Activated CD8-positive, alpha-beta T cell treated with anti-CD3 and anti-CD28 coated beads, Interleukin-2, amount 10 ng/mL, durations not matched to agents 7 days and 5 days (primary cell): ENCODE data around the gene SSBP2. TPM values are rescaled to one million over a fixed set of nuclear protein-coding genes. Genes with fewer than 3 reads are reported as not detected.

Experiments
- ATAC-seq: fragments of 150-1000 bp; cut with Tn5 transposase; one replicate; pipeline ENCODE4 v1.10.0; 2021; ENCODE audit warnings: moderate library complexity
- CTCF ChIA-PET: fragments of 350-600 bp; sonication (Branson Sonifier 250); formaldehyde crosslinking; loops from one replicate; lab custom pipeline; 2021; ENCODE audit warnings: antibody characterized with exemption; lab: Charles Lee
- POLR2A ChIA-PET: fragments of 350-600 bp; sonication (Branson Sonifier 250); formaldehyde crosslinking; loops from one replicate; lab custom pipeline; 2021; ENCODE audit warnings: antibody characterized with exemption; lab: Charles Lee
- DNase-seq: peaks from one replicate; pipeline ENCODE4 v3.0.0-alpha.2; 2020
- H3K27ac Mint-ChIP-seq: one replicate; pipeline ENCODE4 v1.8.0; 2021; ENCODE audit warnings: mild to moderate bottlenecking, mixed read lengths
- H3K27me3 Mint-ChIP-seq: one replicate; pipeline ENCODE4 v1.8.0; 2021; ENCODE audit warnings: low read depth, mixed read lengths
- H3K36me3 Mint-ChIP-seq: one replicate; pipeline ENCODE4 v1.8.0; 2021; ENCODE audit warnings: low read depth, mixed read lengths
- H3K4me1 Mint-ChIP-seq: one replicate; pipeline ENCODE4 v1.8.0; 2021; ENCODE audit warnings: low read depth, mixed read lengths
- H3K4me3 Mint-ChIP-seq: one replicate; pipeline ENCODE4 v1.8.0; 2021; ENCODE audit warnings: mild to moderate bottlenecking, mixed read lengths
- H3K9me3 Mint-ChIP-seq: one replicate; pipeline ENCODE4 v1.8.0; 2022; ENCODE audit warnings: mixed read lengths; ENCODE audit not compliant: insufficient read depth
- total RNA-seq, 2 experiments: library from RNA; stranded (reverse); gene quantifications; one replicate each; pipeline ENCODE4 v1.2.3, GENCODE V29; 2021

Gene SSBP2
- total RNA-seq, 2 experiments from 2014 or later = 24.3 to 26.7 TPM

GRCh38 chr5:81754621-81755020 lies 3.7 kb upstream of the SSBP2 start:
- Mint-ChIP-seq H3K4me1 (peaks cover 18% of the 10 kb centered on the region), H3K4me3 (no peak overlapping the region), H3K27me3 (peaks cover 10% of the 10 kb centered on the region), H3K9me3 (no peaks in the 10 kb centered on the region), H3K27ac (no peak overlapping the region), H3K36me3 (peaks cover 1% of the 10 kb centered on the region)
- no peak for DNase-seq
- ChIA-PET POLR2A (no interaction called here), CTCF (interaction anchor here (1.6 to 2.4 kb wide), 3 partner anchors 18 to 103 kb away, joined by 3 to 8 read pairs (median 5); no protein-coding TSS in a partner anchor)
- no peak for ATAC-seq

DNA sequence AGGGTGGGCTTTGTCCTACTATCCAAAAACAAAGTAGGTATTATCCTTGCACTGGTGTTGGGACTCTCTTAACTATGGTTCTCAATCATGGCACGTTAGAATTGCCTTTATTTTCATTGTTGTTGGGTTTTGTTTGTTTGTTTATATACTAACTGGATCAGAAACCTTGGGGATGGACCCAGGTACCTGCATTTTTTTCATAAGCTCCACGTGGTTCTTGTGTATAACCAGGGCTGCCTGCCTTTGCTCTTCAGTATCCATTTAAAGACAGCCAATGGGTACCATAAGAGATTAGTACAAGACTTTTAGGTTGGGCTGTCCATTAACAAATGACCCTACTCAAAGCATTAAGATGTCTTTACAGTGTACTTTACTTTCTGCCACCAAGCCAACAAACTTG lies 2.5 kb upstream of the SSBP2 start:
- peaks cover 20% of the 10 kb centered on the region for H3K27me3 Mint-ChIP-seq
- peaks cover 3% of the 10 kb centered on the region for H3K36me3 Mint-ChIP-seq
- no peak for DNase-seq
- no peaks in the 10 kb centered on the region for H3K9me3 Mint-ChIP-seq
- peaks cover 19% of the 10 kb centered on the region for H3K4me1 Mint-ChIP-seq
- ChIA-PET CTCF (interaction anchor here (1.0 to 2.4 kb wide), 4 partner anchors 9 to 98 kb away, joined by 3 to 8 read pairs (median 4); no protein-coding TSS in a partner anchor), POLR2A (interaction anchor here (0.5 to 0.9 kb wide), 2 partner anchors 98 to 237 kb away, joined by 3 to 5 read pairs; no protein-coding TSS in a partner anchor)
- no peak for ATAC-seq
- no peak overlapping the region for H3K27ac Mint-ChIP-seq
- no peak overlapping the region for H3K4me3 Mint-ChIP-seq

- Mint-ChIP-seq H3K27ac (no peak overlapping the region), H3K36me3 (peaks cover 3% of the 10 kb centered on the region), H3K27me3 (peaks cover 24% of the 10 kb centered on the region), H3K4me3 (peak overlapping the region; percentile 87), H3K9me3 (no peaks in the 10 kb centered on the region), H3K4me1 (peaks cover 22% of the 10 kb centered on the region)
- DNase-seq (no peak), ATAC-seq (no peak)
- CTCF ChIA-PET = interaction anchor here (0.7 to 4.1 kb wide), 4 partner anchors 9 to 246 kb away, joined by 3 to 24 read pairs (median 4); no protein-coding TSS in a partner anchor
- POLR2A ChIA-PET = interaction anchor here (0.6 to 4.0 kb wide), 3 partner anchors 94 to 218 kb away, joined by 3 to 139 read pairs (median 3); no protein-coding TSS in a partner anchor
Measured at GRCh38 chr5:81752644-81752963, 1.7 kb upstream of the SSBP2 start.

GRCh38 chr5:81751836-81752643 lies 1.1 kb upstream of the SSBP2 start:
- Mint-ChIP-seq H3K9me3 (no peaks in the 10 kb centered on the region), H3K27ac (peak overlapping the region; percentile 91), H3K4me1 (peaks cover 22% of the 10 kb centered on the region), H3K4me3 (peak overlapping the region; percentile 87), H3K36me3 (peaks cover 3% of the 10 kb centered on the region), H3K27me3 (peaks cover 24% of the 10 kb centered on the region)
- ChIA-PET CTCF (interaction anchor here (0.7 to 4.1 kb wide), 8 partner anchors 10 to 452 kb away, joined by 3 to 35 read pairs (median 4); no protein-coding TSS in a partner anchor), POLR2A (interaction anchor here (0.6 to 4.0 kb wide), 7 partner anchors 9 to 413 kb away, joined by 3 to 139 read pairs (median 6); no protein-coding TSS in a partner anchor)
- ATAC-seq (no peak), DNase-seq (no peak)

DNA sequence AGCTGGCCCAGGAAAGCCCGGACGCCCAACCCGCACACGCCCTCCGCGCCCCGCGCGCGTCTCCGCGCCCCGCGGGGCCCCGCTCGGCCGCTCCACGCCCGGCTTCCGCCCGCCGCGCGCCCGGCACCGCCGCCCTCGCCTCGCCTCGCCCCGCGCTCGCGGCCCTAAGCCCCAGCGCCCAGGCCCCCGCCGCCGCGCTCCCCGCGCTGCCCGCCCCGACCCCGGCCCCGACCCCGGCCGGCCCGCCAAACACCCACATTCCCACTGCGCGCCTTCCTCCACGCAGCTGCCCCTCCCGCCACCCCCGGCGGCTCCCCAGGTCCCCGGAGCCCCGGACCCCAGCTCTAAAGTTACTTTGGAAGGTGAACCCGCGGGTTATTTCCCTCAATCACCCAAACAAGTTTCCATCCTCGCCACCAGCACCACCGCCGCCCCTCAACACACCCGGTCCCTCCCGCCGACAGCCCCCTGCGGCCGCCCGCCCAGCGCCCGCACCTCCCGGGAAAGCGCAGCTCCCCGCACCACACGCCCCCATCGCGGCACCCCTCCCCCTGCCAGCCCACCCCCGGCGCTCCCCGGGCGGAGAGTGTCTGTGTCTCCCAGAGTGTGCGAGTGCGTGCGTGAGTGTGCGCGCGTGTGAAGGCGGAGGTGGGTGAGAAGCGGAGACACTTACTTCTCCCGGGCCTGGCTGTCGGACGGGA lies 439 bp downstream of the SSBP2 start:
- POLR2A ChIA-PET = interaction anchor here (0.6 to 4.0 kb wide), 16 partner anchors 8 to 528 kb away, joined by 3 to 139 read pairs (median 4); partner anchors contain the start of genes ATG10 and RPS23
- peak overlapping the region; percentile 87 for H3K4me3 Mint-ChIP-seq
- peak overlapping the region; percentile 91 for H3K27ac Mint-ChIP-seq
- H3K36me3 Mint-ChIP-seq = peaks cover 3% of the 10 kb centered on the region
- H3K27me3 Mint-ChIP-seq = peaks cover 24% of the 10 kb centered on the region
- H3K9me3 Mint-ChIP-seq = no peaks in the 10 kb centered on the region
- DNase-seq (peak; percentile 29), ATAC-seq (peak; percentile 22)
- CTCF ChIA-PET = interaction anchor here (0.8 to 4.1 kb wide), 13 partner anchors 8 to 509 kb away, joined by 3 to 35 read pairs (median 4); no protein-coding TSS in a partner anchor
- peaks cover 22% of the 10 kb centered on the region for H3K4me1 Mint-ChIP-seq

DNA sequence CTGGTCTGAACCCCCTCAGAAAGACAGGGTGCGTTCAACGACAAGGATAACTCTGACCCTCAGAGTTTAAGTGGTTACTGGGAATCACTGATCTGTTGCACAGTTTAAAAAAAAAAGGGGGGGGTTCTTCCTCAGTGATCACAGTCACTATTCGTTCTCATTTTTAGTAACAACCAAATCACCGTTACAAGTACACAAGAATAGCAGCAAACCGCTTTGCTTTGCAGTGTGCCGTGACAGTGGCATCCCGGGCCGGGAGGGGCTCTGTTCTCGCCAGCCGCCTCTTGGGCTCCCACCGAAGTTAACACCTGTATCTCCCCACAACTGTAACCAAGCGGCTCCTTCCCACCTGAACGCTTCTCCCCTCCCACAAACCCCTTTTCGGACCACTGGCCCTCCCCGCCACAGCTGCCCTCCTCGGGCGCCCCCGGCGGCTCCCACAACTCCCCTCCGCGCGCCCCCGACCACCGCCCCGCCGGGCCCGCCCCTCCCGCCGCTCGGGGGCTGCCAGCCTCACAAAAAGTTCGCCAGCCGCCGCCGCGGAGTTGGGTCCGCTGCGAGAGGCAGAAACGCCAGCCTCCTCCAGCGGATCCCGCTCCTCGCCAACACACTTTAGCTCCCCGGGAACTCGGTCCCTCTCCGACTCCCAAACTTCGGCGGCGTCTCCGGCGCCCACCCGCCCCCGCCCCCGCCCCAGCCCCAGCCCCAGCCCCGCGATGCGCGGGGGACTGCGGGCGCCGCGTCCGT lies 1.2 kb downstream of the SSBP2 start:
- POLR2A ChIA-PET = interaction anchor here (0.7 to 4.0 kb wide), 7 partner anchors 29 to 364 kb away, joined by 3 to 139 read pairs (median 7); partner anchors contain the start of gene ATG10
- peak overlapping the region; percentile 86 for H3K4me3 Mint-ChIP-seq
- no peak for ATAC-seq
- H3K9me3 Mint-ChIP-seq = no peaks in the 10 kb centered on the region
- DNase-seq = peak; percentile 66
- peaks cover 3% of the 10 kb centered on the region for H3K36me3 Mint-ChIP-seq
- peaks cover 22% of the 10 kb centered on the region for H3K4me1 Mint-ChIP-seq
- CTCF ChIA-PET = interaction anchor here (1.0 to 4.1 kb wide), 8 partner anchors 7 to 325 kb away, joined by 3 to 35 read pairs (median 4); no protein-coding TSS in a partner anchor
- H3K27me3 Mint-ChIP-seq = peaks cover 24% of the 10 kb centered on the region
- peak overlapping the region; percentile 86 for H3K27ac Mint-ChIP-seq

DNA sequence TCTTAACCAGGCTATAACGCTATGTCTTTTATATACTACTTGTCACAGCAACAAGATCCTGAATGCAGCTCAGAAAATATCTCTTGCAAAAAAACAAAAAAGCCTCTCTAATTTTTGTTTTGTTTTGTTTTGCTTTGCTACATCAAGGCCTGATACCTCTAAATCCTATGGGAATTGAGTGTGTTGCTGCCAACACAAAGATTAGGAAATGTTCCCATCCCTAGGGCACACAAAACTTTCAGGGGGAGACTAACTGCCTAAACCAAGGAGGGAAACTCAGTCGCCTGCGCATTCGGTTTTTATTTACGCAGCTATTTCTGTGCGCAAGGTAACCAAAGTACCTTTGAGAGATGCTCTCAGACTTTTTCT lies 1.7 kb downstream of the SSBP2 start:
- ChIA-PET CTCF (interaction anchor here (0.6 to 4.1 kb wide), 7 partner anchors 15 to 510 kb away, joined by 3 to 24 read pairs (median 3); no protein-coding TSS in a partner anchor), POLR2A (interaction anchor here (4.0 kb wide), 1 partner anchor 102 kb away, joined by 139 read pairs; no protein-coding TSS in a partner anchor)
- ATAC-seq = no peak
- Mint-ChIP-seq H3K9me3 (no peaks in the 10 kb centered on the region), H3K36me3 (peaks cover 3% of the 10 kb centered on the region), H3K27ac (no peak overlapping the region), H3K27me3 (peaks cover 22% of the 10 kb centered on the region), H3K4me3 (peak overlapping the region; percentile 86), H3K4me1 (peaks cover 22% of the 10 kb centered on the region)
- DNase-seq = no peak

- Mint-ChIP-seq H3K36me3 (peaks cover 3% of the 10 kb centered on the region), H3K9me3 (no peaks in the 10 kb centered on the region), H3K4me3 (peak overlapping the region; percentile 86), H3K27ac (peak overlapping the region; percentile 6), H3K4me1 (peaks cover 22% of the 10 kb centered on the region), H3K27me3 (peaks cover 25% of the 10 kb centered on the region)
- ChIA-PET CTCF (interaction anchor here (0.6 to 4.1 kb wide), 6 partner anchors 14 to 510 kb away, joined by 3 to 24 read pairs (median 3); no protein-coding TSS in a partner anchor), POLR2A (no interaction called here)
- DNase-seq = no peak
- no peak for ATAC-seq
Measured at GRCh38 chr5:81748556-81748955, 2.3 kb downstream of the SSBP2 start.

DNA sequence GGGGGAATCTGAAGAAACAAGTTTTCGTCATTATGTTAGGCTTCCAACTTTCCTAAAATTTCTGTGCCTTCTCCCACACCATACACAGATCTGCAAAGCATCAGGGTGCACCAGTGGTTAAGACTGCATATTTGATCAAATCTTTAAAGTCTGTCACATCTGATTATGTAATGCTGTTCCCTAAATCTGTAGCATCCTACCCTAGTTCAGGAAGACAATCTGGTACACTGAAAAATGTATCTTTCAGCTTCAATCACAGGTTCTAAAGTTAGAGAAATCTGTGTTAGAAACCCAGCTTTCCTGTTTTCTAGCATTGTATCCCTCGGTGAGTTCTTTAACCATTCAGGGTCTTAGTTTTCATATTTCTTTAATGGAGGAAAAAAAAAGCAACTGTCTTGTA lies 3.9 kb downstream of the SSBP2 start:
- Mint-ChIP-seq H3K27me3 (peaks cover 20% of the 10 kb centered on the region), H3K27ac (no peak overlapping the region), H3K4me1 (peaks cover 17% of the 10 kb centered on the region), H3K9me3 (no peaks in the 10 kb centered on the region), H3K4me3 (no peak overlapping the region), H3K36me3 (peaks cover 3% of the 10 kb centered on the region)
- ChIA-PET CTCF (interaction anchor here (0.9 to 1.9 kb wide), 2 partner anchors 92 to 110 kb away, joined by 3 to 5 read pairs; no protein-coding TSS in a partner anchor), POLR2A (no interaction called here)
- ATAC-seq (no peak), DNase-seq (no peak)

DNA sequence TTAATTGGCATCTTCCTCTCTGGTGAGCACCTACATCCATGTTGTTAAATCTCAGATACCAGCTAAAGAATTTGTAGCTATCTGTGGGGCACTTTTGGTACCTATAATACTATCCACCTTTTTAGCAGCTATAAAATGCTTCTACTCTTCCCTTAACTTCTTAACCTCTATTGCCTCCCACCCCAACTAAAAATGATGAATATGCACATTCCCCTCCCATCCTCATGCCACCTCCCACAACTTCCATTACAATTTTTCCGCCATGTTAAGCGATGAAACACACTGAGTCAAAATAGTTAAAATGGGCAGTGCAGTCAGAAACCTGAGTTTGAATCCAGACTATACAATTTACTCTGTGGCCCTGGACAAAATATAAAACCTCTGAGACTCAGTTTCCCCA lies 10.1 kb downstream of the SSBP2 start:
- DNase-seq (no peak), ATAC-seq (no peak)
- Mint-ChIP-seq H3K27ac (no peak overlapping the region), H3K36me3 (peaks cover 2% of the 10 kb centered on the region), H3K27me3 (peaks cover 3% of the 10 kb centered on the region), H3K4me1 (no peaks in the 10 kb centered on the region), H3K9me3 (no peaks in the 10 kb centered on the region), H3K4me3 (no peak overlapping the region)
- ChIA-PET POLR2A (interaction anchor here (1.4 kb wide), 1 partner anchor 10 kb away, joined by 3 read pairs; the partner anchor contains the start of gene SSBP2), CTCF (no interaction called here)
